Uterus (tissue), 4 donors: Measurements from ENCODE around the gene P3H4. TPM values are rescaled to one million over a fixed set of nuclear protein-coding genes. Genes with fewer than 3 reads are reported as not detected.

Experiments used
- DNase-seq, 2 donors: peaks; one replicate each; pipeline ENCODE4 v3.0.0-alpha.2; 2019 to 2020
- H3K27ac ChIP-seq, 2 donors: fragments of 200-600 bp; sonication (generic); 1 replicate in 1 of 2; 2 replicates in 1 of 2; pipeline ENCODE4 v1.5.1; 2016 to 2018
- H3K27me3 ChIP-seq, 2 donors: fragments of 200-600 bp; sonication (generic); one replicate each; pipeline ENCODE4 v1.5.1; 2018 to 2019; ENCODE audit warnings: control low read depth in 1 of 2
- H3K36me3 ChIP-seq, 2 donors: fragments of 200-600 bp; sonication (generic); one replicate each; pipeline ENCODE4 v1.5.1; 2019; ENCODE audit warnings: control low read depth in 1 of 2
- H3K4me1 ChIP-seq, 2 donors: fragments of 200-600 bp; sonication (generic); one replicate each; pipeline ENCODE4 v1.5.1; 2018 to 2019; ENCODE audit warnings: control low read depth in 1 of 2
- H3K4me3 ChIP-seq, 2 donors: fragments of 200-600 bp; sonication (generic); 1 replicate in 1 of 2; 2 replicates in 1 of 2; pipeline ENCODE4 v1.5.1; 2018 to 2019; ENCODE audit warnings: mild to moderate bottlenecking in 1 of 2
- H3K9me3 ChIP-seq, 2 donors: fragments of 200-600 bp; sonication (generic); one replicate each; pipeline ENCODE4 v1.5.1; 2019; ENCODE audit warnings: control low read depth in 1 of 2
- CTCF ChIP-seq, 4 experiments: fragments of 200-600 bp in 2 of 4; fragments of 450-650 bp in 2 of 4; sonication (generic) in 2 of 4; IDR thresholded peaks; one replicate each; pipeline ENCODE4 v1.5.1; 2016 to 2019; ENCODE audit warnings: antibody characterized with exemption in 4 of 4, mild to moderate bottlenecking in 2 of 4, moderate library complexity in 1 of 4
- POLR2A ChIP-seq, 2 donors: fragments of 450-650 bp; IDR thresholded peaks; one replicate each; pipeline ENCODE4 v1.6.1; 2016; ENCODE audit warnings: antibody characterized with exemption in 2 of 2, mild to moderate bottlenecking in 1 of 2, moderate library complexity in 1 of 2
- intact Hi-C: fragments of 100-400 bp; cut with DNase I; formaldehyde crosslinking; loops from one replicate; pipeline ENCODE4 v1.15.1; 2023; ENCODE audit warnings: low total_unique reads
- total RNA-seq, 4 donors: library from RNA; depleted of rRNA in 3 of 4; stranded (reverse); fragments of >200 nt in 3 of 4; gene quantifications; one replicate each; pipeline versions ENCODE4 v1.1.0 to v1.2.4, GENCODE V29; 2014 to 2023
- donor health status: DM: yes; HTN: yes; CAD: no.

The P3H4 gene
- total RNA-seq, 4 donors from 2014 or later: 10.0 to 67.0 (median 35.1) TPM

- peak; percentile 64 for DNase-seq
- no peak overlapping the region for H3K4me3 ChIP-seq
- no peaks in the 10 kb centered on the region for H3K36me3 ChIP-seq
- H3K4me1 ChIP-seq: no peaks in the 10 kb centered on the region
- H3K9me3 ChIP-seq: no peaks in the 10 kb centered on the region
- peak overlapping the region; percentile 87 to 89 for H3K27ac ChIP-seq
- intact Hi-C loops: no loop called here
- H3K27me3 ChIP-seq: no peaks in the 10 kb centered on the region
- TF ChIP-seq POLR2A (IDR thresholded peaks at IDR 0.05): no peak
- no peak for TF ChIP-seq CTCF (IDR thresholded peaks at IDR 0.05)
Measured at GRCh38 chr17:41793784-41794539, 17.8 kb downstream of the P3H4 start.

- intact Hi-C loops: no loop called here
- TF ChIP-seq POLR2A (IDR thresholded peaks at IDR 0.05) (no peak), CTCF (IDR thresholded peaks at IDR 0.05) (no peak)
- H3K27ac ChIP-seq: peak overlapping the region; percentile 87 to 89
- H3K27me3 ChIP-seq: no peaks in the 10 kb centered on the region
- H3K4me1 ChIP-seq: no peaks in the 10 kb centered on the region
- peak; percentile 54 to 63 for DNase-seq
- H3K36me3 ChIP-seq: no peaks in the 10 kb centered on the region
- H3K4me3 ChIP-seq: no peak overlapping the region
- H3K9me3 ChIP-seq: no peaks in the 10 kb centered on the region
Measured at GRCh38 chr17:41792845-41793783, 18.6 kb downstream of the P3H4 start.

- peak overlapping the region; percentile 62 to 69 for H3K27ac ChIP-seq
- H3K36me3 ChIP-seq: no peaks in the 10 kb centered on the region
- no peaks in the 10 kb centered on the region for H3K9me3 ChIP-seq
- TF ChIP-seq POLR2A (IDR thresholded peaks at IDR 0.05): no peak
- TF ChIP-seq CTCF (IDR thresholded peaks at IDR 0.05): no peak
- no peak overlapping the region for H3K4me3 ChIP-seq
- peaks cover 0 to 11% of the 10 kb centered on the region in 2 donors for H3K4me1 ChIP-seq
- intact Hi-C loops: no loop called here
- H3K27me3 ChIP-seq: no peaks in the 10 kb centered on the region
- no peak for DNase-seq
Measured at GRCh38 chr17:41787021-41787418, 24.7 kb downstream of the P3H4 start.

- H3K36me3 ChIP-seq: no peaks in the 10 kb centered on the region
- intact Hi-C loops: no loop called here
- TF ChIP-seq CTCF (IDR thresholded peaks at IDR 0.05): peak; percentile 5 to 62 (median 58)
- TF ChIP-seq POLR2A (IDR thresholded peaks at IDR 0.05): peak; percentile 96 to 98
- peak; percentile 100 for DNase-seq
- no peaks in the 10 kb centered on the region for H3K9me3 ChIP-seq
- H3K27ac ChIP-seq: peak within 1 kb of the TSS; percentile 79 to 88
- H3K27me3 ChIP-seq: no peaks in the 10 kb centered on the region
- peaks cover 0 to 11% of the 10 kb centered on the region in 2 donors for H3K4me1 ChIP-seq
- H3K4me3 ChIP-seq: peak within 1 kb of the TSS; percentile 54 to 68
Measured at GRCh38 chr17:41786227-41787020, 25.3 kb downstream of the P3H4 start, which contains the start of gene JUP. TSS of gene JUP (minus strand) at chr17:41786711. CDS start at chr17:41771854, 14,857 bp downstream.
